ENCODE data around the gene TPCN2. TPM values are rescaled to one million over a fixed set of nuclear protein-coding genes. Genes with fewer than 3 reads are reported as not detected.
A peak's percentile ranks its signal among the peaks of the same experiment; 100 is the strongest.

TPCN2 gene
- total and polyA plus RNA-seq, 4 donors: 8.7 to 25.9 (median 15.3) TPM

DNA sequence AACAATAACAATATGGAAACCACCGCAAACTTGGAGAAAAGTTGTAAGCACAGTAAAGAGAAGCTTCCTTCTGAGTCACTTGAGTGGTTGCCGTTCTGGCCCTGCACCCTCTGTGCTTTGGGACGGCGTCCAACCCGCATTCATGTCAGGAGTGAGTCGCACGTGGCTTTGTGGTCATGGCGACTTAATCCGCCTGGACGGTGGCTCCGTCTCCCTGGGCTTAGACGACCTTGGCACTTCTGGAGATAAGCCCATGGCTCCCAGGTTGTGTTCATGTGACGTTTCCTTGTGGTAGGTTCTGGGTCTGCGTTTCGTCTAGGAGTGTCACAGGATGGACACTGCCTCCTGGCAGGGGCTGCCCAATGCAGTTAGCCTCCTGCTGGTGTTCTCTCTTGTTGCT lies 40.5 kb downstream of the TPCN2 start:
- Histone ChIP-seq H3K36me3 (ENCODE audit: control insufficient read depth, insufficient read depth, low read length) (peaks cover 69% of the 10 kb centered on the region), H3K27me3 (ENCODE audit: control insufficient read depth, insufficient read depth, low read length) (no peaks in the 10 kb centered on the region), H3K9me3 (ENCODE audit: control insufficient read depth, insufficient read depth, low read length) (no peaks in the 10 kb centered on the region), H3K4me3 (ENCODE audit: low read depth, low read length) (no peak overlapping the region), H3K4me1 (ENCODE audit: control insufficient read depth, insufficient read depth, low read length) (peaks cover 16% of the 10 kb centered on the region), H3K27ac (ENCODE audit: low read depth, low read length) (no peak overlapping the region)
- DNase-seq (ENCODE audit: low read depth in 4 of 6, low spot score in 6 of 6): no peak
- WGBS (ENCODE audit: insufficient coverage): 83% methylated on average over 15 of the region's 15 CpGs

GRCh38 chr11:69091638-69092165 lies 43.0 kb downstream of the TPCN2 start:
- no peak for DNase-seq (ENCODE audit: low read depth in 4 of 6, low spot score in 6 of 6)
- peaks cover 24% of the 10 kb centered on the region for H3K4me1 ChIP-seq (ENCODE audit: control insufficient read depth, insufficient read depth, low read length)
- H3K27ac ChIP-seq (ENCODE audit: low read depth, low read length): no peak overlapping the region
- no peaks in the 10 kb centered on the region for H3K9me3 ChIP-seq (ENCODE audit: control insufficient read depth, insufficient read depth, low read length)
- H3K4me3 ChIP-seq (ENCODE audit: low read depth, low read length): no peak overlapping the region
- H3K27me3 ChIP-seq (ENCODE audit: control insufficient read depth, insufficient read depth, low read length): no peaks in the 10 kb centered on the region
- H3K36me3 ChIP-seq (ENCODE audit: control insufficient read depth, insufficient read depth, low read length): peaks cover 54% of the 10 kb centered on the region
- 98% methylated on average over 3 of the region's 6 CpGs for whole genome bisulfite sequencing (ENCODE audit: insufficient coverage)

GRCh38 chr11:69092263-69092662 lies 43.5 kb downstream of the TPCN2 start:
- H3K36me3 ChIP-seq (ENCODE audit: control insufficient read depth, insufficient read depth, low read length): peaks cover 54% of the 10 kb centered on the region
- WGBS (ENCODE audit: insufficient coverage): 96% methylated on average over 12 of the region's 18 CpGs
- DNase-seq (ENCODE audit: low read depth in 4 of 6, low spot score in 6 of 6): no peak
- no peak overlapping the region for H3K4me3 ChIP-seq (ENCODE audit: low read depth, low read length)
- H3K4me1 ChIP-seq (ENCODE audit: control insufficient read depth, insufficient read depth, low read length): peaks cover 19% of the 10 kb centered on the region
- H3K27me3 ChIP-seq (ENCODE audit: control insufficient read depth, insufficient read depth, low read length): no peaks in the 10 kb centered on the region
- H3K9me3 ChIP-seq (ENCODE audit: control insufficient read depth, insufficient read depth, low read length): no peaks in the 10 kb centered on the region
- no peak overlapping the region for H3K27ac ChIP-seq (ENCODE audit: low read depth, low read length)

- Histone ChIP-seq H3K27ac (ENCODE audit: low read depth, low read length) (no peak overlapping the region), H3K27me3 (ENCODE audit: control insufficient read depth, insufficient read depth, low read length) (no peaks in the 10 kb centered on the region), H3K9me3 (ENCODE audit: control insufficient read depth, insufficient read depth, low read length) (no peaks in the 10 kb centered on the region), H3K4me1 (ENCODE audit: control insufficient read depth, insufficient read depth, low read length) (peaks cover 17% of the 10 kb centered on the region), H3K4me3 (ENCODE audit: low read depth, low read length) (no peak overlapping the region), H3K36me3 (ENCODE audit: control insufficient read depth, insufficient read depth, low read length) (peaks cover 50% of the 10 kb centered on the region)
- no peak for DNase-seq (ENCODE audit: low read depth in 4 of 6, low spot score in 6 of 6)
- 94% methylated on average over 8 of the region's 10 CpGs for WGBS (ENCODE audit: insufficient coverage)
Measured at GRCh38 chr11:69093106-69093505, 44.4 kb downstream of the TPCN2 start.

GRCh38 chr11:69094111-69094914 lies 45.6 kb downstream of the TPCN2 start:
- H3K4me1 ChIP-seq (ENCODE audit: control insufficient read depth, insufficient read depth, low read length): peaks cover 17% of the 10 kb centered on the region
- H3K4me3 ChIP-seq (ENCODE audit: low read depth, low read length): no peak overlapping the region
- H3K27ac ChIP-seq (ENCODE audit: low read depth, low read length): no peak overlapping the region
- no peaks in the 10 kb centered on the region for H3K27me3 ChIP-seq (ENCODE audit: control insufficient read depth, insufficient read depth, low read length)
- 41% methylated on average over 10 of the region's 16 CpGs for WGBS (ENCODE audit: insufficient coverage)
- peak in 1 of 6 donors; percentile 16 for DNase-seq (ENCODE audit: low read depth in 4 of 6, low spot score in 6 of 6)
- no peaks in the 10 kb centered on the region for H3K9me3 ChIP-seq (ENCODE audit: control insufficient read depth, insufficient read depth, low read length)
- peaks cover 44% of the 10 kb centered on the region for H3K36me3 ChIP-seq (ENCODE audit: control insufficient read depth, insufficient read depth, low read length)

- Histone ChIP-seq H3K4me1 (ENCODE audit: control insufficient read depth, insufficient read depth, low read length) (peaks cover 17% of the 10 kb centered on the region), H3K36me3 (ENCODE audit: control insufficient read depth, insufficient read depth, low read length) (peaks cover 43% of the 10 kb centered on the region), H3K4me3 (ENCODE audit: low read depth, low read length) (no peak overlapping the region), H3K9me3 (ENCODE audit: control insufficient read depth, insufficient read depth, low read length) (no peaks in the 10 kb centered on the region), H3K27me3 (ENCODE audit: control insufficient read depth, insufficient read depth, low read length) (no peaks in the 10 kb centered on the region), H3K27ac (ENCODE audit: low read depth, low read length) (no peak overlapping the region)
- no peak for DNase-seq (ENCODE audit: low read depth in 4 of 6, low spot score in 6 of 6)
- 81% methylated on average over 7 of the region's 10 CpGs for WGBS (ENCODE audit: insufficient coverage)
Measured at GRCh38 chr11:69094915-69095290, 46.2 kb downstream of the TPCN2 start.

- WGBS (ENCODE audit: insufficient coverage): 76% methylated on average over 8 of the region's 10 CpGs
- no peak for DNase-seq (ENCODE audit: low read depth in 4 of 6, low spot score in 6 of 6)
- no peak overlapping the region for H3K27ac ChIP-seq (ENCODE audit: low read depth, low read length)
Measured at GRCh38 chr11:69095300-69095699, 46.6 kb downstream of the TPCN2 start.

DNA sequence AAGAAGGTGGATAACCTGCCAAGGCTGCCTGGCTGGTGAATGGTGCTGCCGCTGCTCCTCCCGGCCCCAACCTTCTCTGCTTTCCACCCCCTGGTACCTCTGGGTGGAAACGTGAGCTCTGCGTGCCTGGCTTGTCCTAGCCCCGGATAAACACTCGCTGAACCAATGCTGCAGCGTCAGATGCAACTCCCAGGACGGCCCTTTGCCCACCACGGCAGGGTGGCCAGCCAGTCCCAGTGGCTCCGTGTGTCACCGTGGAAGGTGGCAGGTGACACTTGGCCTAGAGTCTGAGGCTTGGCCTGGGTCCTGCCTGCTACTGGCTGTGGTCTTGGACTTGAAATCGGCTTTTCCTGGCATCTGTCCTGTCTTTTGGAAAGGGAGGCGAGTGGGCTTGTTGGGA lies 47.7 kb downstream of the TPCN2 start:
- Histone ChIP-seq H3K27ac (ENCODE audit: low read depth, low read length) (no peak overlapping the region), H3K36me3 (ENCODE audit: control insufficient read depth, insufficient read depth, low read length) (peaks cover 36% of the 10 kb centered on the region), H3K27me3 (ENCODE audit: control insufficient read depth, insufficient read depth, low read length) (peaks cover 4% of the 10 kb centered on the region), H3K4me3 (ENCODE audit: low read depth, low read length) (no peak overlapping the region), H3K9me3 (ENCODE audit: control insufficient read depth, insufficient read depth, low read length) (no peaks in the 10 kb centered on the region), H3K4me1 (ENCODE audit: control insufficient read depth, insufficient read depth, low read length) (peaks cover 25% of the 10 kb centered on the region)
- 90% methylated on average over 13 of the region's 13 CpGs for WGBS (ENCODE audit: insufficient coverage)
- DNase-seq (ENCODE audit: low read depth in 4 of 6, low spot score in 6 of 6): no peak

More at GRCh38 chr11:69095300-69095699, 46.6 kb downstream of the TPCN2 start:
- Histone ChIP-seq H3K27me3 (ENCODE audit: control insufficient read depth, insufficient read depth, low read length) (no peaks in the 10 kb centered on the region), H3K4me3 (ENCODE audit: low read depth, low read length) (no peak overlapping the region), H3K4me1 (ENCODE audit: control insufficient read depth, insufficient read depth, low read length) (peaks cover 17% of the 10 kb centered on the region), H3K36me3 (ENCODE audit: control insufficient read depth, insufficient read depth, low read length) (peaks cover 39% of the 10 kb centered on the region), H3K9me3 (ENCODE audit: control insufficient read depth, insufficient read depth, low read length) (no peaks in the 10 kb centered on the region)

- Histone ChIP-seq H3K4me1 (ENCODE audit: control insufficient read depth, insufficient read depth, low read length) (peaks cover 33% of the 10 kb centered on the region), H3K9me3 (ENCODE audit: control insufficient read depth, insufficient read depth, low read length) (no peaks in the 10 kb centered on the region), H3K27ac (ENCODE audit: low read depth, low read length) (no peak overlapping the region), H3K27me3 (ENCODE audit: control insufficient read depth, insufficient read depth, low read length) (peaks cover 4% of the 10 kb centered on the region), H3K4me3 (ENCODE audit: low read depth, low read length) (no peak overlapping the region), H3K36me3 (ENCODE audit: control insufficient read depth, insufficient read depth, low read length) (peaks cover 31% of the 10 kb centered on the region)
- DNase-seq (ENCODE audit: low read depth in 4 of 6, low spot score in 6 of 6): no peak
- 83% methylated on average over 14 of the region's 16 CpGs for WGBS (ENCODE audit: insufficient coverage)
Measured at GRCh38 chr11:69097263-69097662, 48.5 kb downstream of the TPCN2 start.

- peaks cover 39% of the 10 kb centered on the region for H3K4me1 ChIP-seq (ENCODE audit: control insufficient read depth, insufficient read depth, low read length)
- WGBS (ENCODE audit: insufficient coverage): 74% methylated on average over 16 of the region's 17 CpGs
- no peaks in the 10 kb centered on the region for H3K9me3 ChIP-seq (ENCODE audit: control insufficient read depth, insufficient read depth, low read length)
- no peak overlapping the region for H3K4me3 ChIP-seq (ENCODE audit: low read depth, low read length)
- no peak for DNase-seq (ENCODE audit: low read depth in 4 of 6, low spot score in 6 of 6)
- H3K27ac ChIP-seq (ENCODE audit: low read depth, low read length): no peak overlapping the region
- H3K27me3 ChIP-seq (ENCODE audit: control insufficient read depth, insufficient read depth, low read length): peaks cover 4% of the 10 kb centered on the region
- peaks cover 24% of the 10 kb centered on the region for H3K36me3 ChIP-seq (ENCODE audit: control insufficient read depth, insufficient read depth, low read length)
Measured at GRCh38 chr11:69099180-69099579, 50.4 kb downstream of the TPCN2 start.

Measured in spinal cord (tissue), 10 donors.